Upper lobe of left lung (tissue), 4 donors: ENCODE results near the gene AADACL4.

Source experiments
- CTCF ChIP-seq, 6 experiments: fragments of 450-650 bp in 4 of 6; fragments of 200-600 bp in 2 of 6; sonication (generic) in 2 of 6; IDR thresholded peaks; one replicate each; pipeline ENCODE4 v1.5.1; 2016 to 2019; ENCODE audit warnings: antibody characterized with exemption in 6 of 6
- POLR2A ChIP-seq, 4 donors: fragments of 450-650 bp; IDR thresholded peaks; one replicate each; pipeline ENCODE4 v1.5.1; 2016 to 2017; ENCODE audit warnings: antibody characterized with exemption in 4 of 4, mild to moderate bottlenecking in 2 of 4

- TF ChIP-seq CTCF (IDR thresholded peaks at IDR 0.05) (no peak), POLR2A (IDR thresholded peaks at IDR 0.05) (no peak)
Observed at GRCh38 chr1:12648741-12649140, 4.9 kb downstream of the AADACL4 start.
